GM19397 (cell line): Measurements from ENCODE around the gene COL5A1.

Source experiments
- ATAC-seq: cut with Tn5 transposase; IDR thresholded peaks from one replicate; pipeline ENCODE4 v1.9.1; 2021; ENCODE audit warnings: mild to moderate bottlenecking, moderate library complexity; ENCODE audit not compliant: unreplicated experiment

Gene COL5A1

DNA sequence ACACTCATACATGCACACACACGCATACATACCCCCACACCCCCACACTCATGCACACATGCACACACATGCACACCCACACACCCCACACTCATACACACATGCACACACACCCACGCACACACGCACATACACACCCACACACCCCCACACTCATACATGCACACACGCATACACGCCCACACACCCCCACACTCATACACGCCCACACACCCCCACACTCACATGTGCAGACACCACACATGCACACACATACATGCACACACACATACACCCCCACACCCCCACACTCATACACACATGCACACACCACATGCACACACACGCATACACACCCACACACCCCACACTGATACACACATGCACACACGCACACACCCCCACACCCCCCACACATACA is 118.3 kb downstream of the COL5A1 start:
- no peak for ATAC-seq

DNA sequence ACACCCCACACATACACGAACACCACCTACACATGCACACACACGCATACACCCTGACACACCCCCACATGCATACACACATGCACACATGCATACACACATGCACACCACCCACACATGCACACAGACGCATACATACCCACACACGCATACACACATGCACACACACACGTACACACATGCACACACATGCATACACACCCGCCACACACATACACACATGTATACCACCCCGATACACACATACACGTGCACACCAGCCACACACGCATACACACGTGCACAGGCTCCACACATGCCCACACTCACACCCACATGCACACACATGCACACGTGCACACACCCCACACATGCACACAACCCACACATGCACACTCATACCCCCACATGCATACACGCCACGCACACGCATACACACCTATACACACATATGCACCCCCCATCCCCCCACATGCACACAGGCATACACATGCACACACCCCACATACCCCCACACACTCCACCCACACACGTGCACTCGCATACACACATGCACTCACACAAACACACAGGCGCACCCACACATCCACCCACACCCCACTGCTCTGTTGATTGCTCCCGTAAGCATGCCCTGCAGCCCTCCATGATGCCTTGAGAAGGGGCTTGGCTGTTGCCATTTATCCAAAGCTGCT is 119.3 kb downstream of the COL5A1 start:
- ATAC-seq: no peak

DNA sequence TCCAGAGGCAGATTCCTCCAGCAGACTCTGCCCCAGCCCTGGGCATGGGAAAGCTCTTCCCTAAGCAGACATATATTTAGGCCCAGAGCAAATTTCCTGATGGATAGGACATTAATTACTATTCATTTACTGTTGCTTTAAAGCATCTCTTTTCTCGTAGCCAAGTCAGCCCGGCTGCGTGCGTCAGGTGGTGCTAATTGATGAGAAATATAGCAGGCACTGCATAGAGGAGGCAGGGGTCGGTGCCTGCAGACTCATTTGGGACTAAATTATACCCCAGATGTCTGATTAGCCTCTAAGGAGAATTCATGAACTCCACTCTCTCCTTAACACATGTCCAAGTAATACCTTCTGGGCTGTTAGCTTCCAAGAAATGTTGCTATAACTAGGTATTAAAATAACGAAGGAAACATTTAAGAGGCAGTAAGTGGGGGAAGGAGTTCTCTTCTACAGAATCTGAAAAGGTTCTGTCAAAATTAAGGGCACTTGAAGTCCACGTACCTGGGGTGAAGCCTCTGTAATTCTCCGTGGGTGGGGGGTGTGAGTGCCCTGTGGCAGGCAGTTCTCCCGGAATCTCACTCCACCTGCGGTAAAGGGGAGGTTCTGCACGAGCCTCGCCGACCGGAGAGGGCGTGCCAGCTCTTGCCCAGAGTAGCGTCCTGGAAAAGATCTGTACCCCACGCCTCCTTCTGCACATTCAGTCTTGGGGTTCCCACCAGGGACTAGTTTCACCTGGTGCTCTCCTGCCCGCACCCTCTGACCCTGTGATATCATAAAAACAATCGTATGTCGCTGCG is 123.1 kb downstream of the COL5A1 start:
- no peak for ATAC-seq

DNA sequence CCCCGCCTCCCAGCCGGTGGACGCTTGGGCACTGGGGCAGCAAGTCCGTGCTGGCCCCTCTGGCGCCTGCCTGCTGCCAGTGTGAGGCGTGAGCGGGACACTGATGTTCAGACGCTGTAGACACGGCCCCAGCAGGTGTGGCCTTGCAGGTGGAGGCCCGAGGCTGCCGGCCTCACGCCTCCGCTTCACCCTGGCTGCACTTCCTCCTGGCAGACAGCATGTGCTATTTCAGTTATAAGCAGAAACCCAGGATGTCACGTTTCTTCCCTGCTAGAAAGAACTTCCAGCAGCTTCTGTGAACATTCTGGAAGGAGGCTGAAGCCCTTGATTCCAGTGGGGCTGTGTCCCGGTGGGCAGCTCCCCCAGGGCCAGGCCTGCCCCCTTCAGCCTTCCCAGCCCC is 124.2 kb downstream of the COL5A1 start:
- no peak for ATAC-seq

DNA sequence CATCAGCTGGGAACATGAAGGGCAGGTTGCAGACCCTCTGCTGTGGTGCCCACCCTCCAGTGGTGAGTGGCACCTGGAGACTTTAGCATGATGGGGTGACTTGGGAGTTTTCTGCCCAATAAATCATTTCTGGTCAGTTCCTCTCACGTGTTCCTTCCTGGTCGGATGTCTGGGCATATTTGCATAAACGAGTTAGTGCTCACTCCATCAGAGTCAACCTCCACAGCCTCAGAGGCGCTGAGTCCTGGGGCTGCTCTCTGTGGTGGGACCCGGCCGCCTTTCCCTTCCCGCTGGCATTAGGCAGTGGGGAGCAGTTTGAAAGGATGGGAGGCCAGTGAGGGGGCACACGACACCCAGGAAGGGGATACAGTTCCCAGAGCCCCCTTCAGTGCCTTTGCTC is 125.0 kb downstream of the COL5A1 start:
- ATAC-seq: no peak

DNA sequence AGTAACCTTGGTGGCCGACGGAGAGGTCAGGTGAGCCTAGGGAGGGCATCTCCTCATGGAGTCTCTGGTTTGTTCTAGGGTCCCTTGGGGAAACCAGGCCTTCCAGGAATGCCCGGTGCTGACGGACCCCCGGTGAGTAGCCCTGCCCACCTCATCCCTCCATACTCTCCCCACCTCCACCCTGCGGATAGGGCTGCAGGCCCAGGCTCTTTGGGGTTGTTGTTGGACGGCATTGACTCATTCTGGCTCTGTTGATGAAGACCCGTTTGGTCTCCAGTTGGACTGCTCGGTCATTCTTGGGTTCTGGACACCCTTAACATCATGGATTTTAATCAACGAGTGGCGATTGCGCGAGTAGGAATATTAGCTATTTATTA is 126.7 kb downstream of the COL5A1 start:
- ATAC-seq: no peak

DNA sequence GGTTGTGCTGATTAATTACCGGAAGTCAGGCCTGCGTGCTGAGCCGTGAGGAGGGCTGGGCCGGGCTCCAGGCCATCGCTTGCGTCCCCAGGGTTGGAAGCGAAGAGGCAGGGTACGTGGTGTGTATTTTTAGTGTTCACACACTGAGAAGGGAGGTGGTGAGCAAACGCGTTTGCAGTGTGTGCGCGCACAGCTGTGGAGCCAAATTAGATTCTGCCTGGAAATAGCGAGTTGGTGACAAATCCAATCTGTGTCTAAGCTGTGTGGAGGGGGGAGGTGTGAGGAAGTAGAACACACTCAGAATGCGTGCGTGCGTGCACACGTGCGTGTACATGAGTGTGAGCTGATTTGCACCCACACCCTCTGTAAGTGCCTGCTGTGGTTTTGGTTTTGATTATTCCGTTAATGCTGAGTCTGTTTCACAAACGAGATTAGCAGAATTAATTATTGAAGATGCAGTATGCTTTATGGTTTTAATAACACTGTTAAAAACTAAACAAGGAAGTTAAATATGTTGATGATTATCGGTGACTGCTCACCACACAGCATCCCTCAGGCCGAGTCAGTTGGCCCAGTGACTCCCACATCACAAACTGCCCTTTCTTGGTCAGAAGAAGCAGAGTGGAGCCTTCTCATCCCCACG is 127.2 kb downstream of the COL5A1 start:
- ATAC-seq: no peak

DNA sequence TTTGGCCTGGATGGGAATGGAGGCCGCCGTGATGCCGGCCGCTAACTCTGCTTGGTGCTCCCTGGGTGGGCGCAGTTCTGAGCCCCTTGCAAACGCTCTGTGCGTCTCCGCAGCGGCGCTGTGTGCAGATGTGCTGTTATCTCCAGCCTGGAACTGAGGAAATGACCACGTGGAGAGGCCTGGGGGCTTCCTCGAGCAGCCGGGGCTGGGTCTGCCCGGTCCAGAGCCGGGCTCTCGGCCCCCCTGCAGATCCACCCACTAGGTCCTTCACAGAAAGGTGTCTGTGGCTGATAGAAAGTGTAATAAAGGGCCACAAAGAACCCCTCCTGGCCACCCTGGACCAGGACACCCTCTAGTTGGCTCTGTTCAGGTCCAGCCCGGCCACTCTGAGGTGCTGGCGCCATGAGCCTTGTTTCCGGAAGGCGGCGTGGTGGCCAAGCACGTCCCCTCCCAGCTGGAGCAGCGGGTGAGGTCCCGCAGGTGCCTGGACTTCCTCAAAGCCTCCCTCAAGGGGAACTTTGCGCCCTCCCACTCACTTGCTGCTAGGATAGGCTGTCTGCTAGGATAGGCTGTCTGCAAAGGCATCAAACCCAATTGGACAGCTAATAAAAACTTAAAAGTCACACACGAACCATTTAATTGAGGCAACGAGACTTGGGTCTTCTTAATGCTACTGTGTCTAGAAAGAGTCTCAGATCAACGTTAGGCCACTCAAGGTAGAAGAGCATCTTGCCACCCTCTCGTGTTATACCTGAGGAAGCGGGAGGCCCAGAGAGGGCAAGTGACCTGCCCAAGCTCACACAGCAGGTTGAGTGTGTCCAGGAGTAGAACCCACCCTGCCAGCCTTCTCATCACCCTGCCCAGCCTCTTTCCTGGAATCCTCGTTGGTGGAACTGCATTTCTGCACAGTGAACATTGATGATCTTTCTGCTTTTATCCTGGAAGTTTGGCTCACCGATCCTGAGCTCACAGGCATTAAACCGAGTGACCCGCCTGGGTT is 129.7 kb downstream of the COL5A1 start:
- no peak for ATAC-seq

DNA sequence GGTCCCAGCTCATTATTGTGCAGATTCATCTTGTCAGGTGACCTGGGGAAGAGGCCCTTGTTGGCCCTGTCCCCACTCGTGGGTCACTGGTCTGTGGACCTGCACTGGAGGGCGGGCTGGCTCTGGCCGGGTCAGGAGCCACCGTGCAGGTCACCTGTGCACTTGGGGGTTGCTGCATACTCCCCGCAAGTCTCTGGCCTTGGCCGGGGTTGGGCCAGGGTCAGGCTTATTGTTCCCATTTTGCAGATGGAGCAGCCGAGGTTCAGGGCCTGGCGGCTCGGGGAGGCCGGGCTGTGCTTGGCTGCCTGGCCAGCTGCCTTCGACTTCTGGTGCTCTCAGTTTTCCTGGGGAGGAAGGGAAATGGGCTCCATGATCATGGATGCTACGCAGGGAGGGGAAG is 130.7 kb downstream of the COL5A1 start:
- ATAC-seq: no peak

DNA sequence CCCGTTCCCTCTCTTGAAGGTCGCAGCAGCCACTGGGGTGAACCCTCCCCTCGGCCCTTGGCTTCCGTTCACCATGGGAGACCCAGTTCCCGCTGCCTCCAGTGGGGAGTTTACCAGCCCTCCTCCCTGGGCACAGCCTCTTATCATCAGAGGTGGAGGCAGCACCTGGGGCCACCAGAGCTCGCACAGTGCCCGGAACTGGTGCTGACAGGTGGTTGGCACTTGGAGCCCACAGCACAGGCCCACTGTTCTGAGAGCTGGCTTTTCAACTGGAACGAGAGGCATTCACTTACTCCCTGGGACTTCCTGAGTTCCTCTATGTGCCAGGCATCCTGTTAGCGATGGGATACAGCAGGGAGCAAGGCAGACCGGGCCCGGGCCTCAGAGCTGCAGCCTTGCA is 132.2 kb downstream of the COL5A1 start:
- ATAC-seq: no peak

DNA sequence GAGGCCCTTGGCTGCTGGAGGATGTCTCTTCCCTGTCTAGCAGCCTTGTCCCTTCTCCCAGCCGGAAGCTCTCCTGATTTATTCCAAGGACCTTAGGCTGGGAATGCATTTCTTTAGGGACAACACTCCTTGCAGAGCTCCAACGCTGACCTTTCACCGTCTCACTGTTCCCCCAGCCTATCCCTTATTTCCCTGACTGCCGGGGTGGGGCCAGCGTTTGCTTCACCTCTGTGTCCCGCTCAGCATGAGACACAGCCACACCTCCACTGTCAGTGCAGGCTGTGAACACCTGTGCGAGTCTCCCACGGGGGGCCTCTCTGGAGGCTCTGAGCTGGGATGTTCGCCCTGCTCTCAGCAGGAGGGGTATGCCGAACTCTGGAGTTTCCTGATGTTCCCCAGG is 132.8 kb downstream of the COL5A1 start:
- no peak for ATAC-seq

DNA sequence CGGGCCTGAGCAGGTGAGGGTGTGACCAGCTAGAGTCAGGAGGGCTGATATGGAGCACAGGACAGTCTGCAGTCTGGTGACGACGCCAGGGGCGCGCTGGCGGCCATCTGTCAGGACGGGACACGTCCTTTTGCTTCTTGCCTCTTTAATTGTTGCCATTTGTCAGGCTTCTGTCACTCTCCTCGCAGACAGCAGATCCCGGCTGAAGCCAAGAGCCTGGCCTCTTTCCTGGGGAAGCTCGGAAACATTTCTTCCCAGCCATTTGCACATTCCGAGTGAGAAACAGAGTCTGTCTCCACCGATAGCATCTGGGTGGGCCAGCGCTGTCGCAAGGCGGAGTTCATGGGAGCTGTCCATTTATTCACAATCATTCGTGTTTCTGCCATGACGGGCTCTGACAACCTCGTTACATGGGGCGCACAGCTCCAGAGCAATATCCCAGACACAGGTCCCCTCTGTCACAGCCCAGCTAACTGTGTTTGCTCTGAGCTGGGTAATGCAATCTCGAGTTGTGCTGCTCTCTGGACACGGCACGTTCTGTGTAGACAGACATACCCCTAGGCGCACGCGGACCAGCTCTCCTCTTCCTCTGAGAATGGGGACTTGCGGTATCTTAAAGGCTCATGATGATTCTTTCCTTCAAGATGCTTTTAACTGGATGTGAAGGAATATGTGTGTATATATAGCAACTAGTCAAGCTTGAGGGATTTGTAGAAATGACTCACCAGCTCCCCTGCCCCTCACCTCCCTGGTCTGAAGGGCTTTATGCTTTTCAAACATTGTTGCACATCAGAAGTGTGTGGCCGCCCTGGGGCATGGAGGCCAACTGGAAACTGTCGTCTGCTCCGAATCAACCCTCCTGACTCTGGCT is 133.7 kb downstream of the COL5A1 start:
- ATAC-seq: no peak

DNA sequence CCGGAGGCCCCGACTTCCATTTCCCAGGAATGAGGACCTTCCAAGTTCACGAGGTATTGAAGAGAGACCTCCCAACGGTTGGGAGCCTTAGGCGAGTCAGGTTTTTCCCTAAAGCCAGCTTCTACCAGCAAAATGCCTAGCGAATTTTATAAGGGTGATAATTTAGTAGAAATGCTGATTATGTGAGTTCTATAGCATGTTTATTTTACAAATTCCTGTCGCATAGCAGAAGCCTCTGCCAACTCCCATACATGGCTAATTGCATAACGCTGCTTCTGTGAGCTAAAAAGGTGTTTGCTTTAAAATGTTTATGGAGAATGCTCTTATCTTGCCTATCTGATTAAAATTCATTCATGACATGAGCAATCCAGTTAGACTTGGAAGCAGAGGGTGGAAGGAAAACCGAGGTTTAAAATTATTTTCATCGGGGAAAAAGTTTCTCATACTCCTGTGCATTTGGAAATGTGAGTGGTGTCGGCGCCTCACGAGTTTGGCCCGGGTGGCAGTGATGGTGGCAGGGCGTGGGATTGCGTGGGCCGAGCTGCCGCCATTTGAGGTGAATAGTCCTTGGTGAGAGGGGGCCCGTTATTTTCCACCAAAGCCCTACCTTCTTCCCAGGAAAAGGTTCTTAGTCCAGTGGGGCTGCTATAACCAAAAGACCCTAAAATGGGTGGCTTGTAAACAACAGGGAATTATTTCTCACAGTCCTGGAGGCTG is 134.6 kb downstream of the COL5A1 start:
- no peak for ATAC-seq

DNA sequence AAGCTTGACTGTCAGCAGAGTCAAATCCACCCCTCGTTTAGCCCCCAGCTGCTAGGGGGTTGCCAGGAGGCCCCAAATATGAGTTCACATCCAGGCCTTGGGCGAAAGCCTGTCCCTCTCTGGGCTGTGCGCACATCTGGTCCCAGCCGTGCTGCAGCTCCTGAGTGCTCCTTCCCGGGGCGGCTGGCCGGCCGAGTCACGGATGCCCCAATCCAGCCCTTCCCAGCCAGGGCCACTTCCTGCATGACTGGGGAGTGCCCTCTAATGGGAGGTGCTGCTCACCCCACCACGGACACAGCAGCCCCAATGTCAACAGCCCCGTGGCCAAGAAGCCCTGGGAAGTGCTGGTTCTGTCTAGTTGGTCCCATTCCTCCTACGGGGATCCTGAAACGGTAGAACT is 135.6 kb downstream of the COL5A1 start:
- ATAC-seq: no peak

DNA sequence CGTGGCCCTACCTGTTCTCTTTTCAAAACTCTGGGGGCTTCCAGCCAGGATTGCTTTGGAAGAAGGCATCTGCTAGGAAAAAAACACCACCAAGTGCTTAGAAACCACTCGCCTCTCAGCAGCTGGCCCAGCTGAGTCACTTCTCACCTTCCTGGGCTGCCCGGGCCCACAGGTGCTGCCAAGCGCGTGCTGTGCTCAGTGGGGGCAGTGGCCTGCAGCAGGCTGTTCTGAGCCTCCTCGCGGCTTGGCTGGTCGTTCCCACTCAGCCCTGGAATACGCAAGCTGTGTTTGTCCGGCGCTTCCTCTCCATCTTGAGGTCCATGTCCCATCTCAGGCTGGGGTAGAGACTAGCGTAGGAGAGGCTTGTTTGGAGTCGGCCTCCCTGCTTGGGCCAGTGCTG is 136.6 kb downstream of the COL5A1 start:
- ATAC-seq: no peak

DNA sequence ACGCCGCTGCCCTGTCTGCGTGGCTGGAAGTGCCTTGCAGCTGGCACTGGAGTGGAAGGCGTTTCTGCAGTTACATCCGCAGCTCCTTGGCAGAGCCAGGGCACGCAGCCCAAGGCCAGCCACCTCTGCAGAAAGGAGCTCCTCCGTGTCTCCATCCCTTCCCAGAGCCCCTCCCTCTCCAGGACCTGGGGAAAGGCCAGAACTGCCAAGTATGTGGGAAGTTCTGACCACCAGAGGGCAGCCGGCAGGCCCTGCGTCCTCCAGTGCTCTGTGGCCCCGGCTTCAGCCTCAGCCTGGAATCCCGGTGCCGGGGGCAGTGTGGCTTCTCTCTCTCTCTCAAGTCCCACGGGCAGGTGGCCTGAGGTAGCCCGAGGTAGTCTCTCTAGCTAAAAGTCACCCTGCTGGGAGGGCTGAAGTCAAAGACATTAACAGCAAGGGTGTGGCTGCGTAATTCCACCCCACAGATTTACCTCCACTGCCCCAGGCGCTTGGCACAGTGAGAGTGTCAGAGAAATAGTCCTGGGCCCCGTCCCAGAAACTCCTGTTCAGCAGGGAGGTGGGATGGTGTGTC is 137.3 kb downstream of the COL5A1 start:
- no peak for ATAC-seq

DNA sequence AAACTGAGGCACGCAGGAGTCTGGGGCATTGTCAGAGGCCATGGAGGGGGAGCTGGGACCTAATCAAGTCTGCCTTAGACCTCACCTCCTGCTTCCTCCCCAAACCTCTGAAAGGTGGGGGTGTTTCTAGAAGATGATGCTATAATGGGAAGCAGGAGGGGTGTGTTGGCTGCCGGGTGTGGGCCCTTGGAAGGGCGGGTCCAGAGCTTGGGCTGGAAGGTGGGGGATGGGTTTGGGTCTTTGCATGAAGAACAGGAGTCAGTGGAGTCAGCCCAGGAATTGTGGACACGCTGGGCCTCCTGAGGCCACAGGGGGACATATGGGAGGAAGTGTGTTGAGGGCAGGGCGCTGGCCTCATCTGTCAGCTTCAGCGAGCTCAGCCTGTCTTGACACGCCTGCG is 138.0 kb downstream of the COL5A1 start:
- no peak for ATAC-seq

DNA sequence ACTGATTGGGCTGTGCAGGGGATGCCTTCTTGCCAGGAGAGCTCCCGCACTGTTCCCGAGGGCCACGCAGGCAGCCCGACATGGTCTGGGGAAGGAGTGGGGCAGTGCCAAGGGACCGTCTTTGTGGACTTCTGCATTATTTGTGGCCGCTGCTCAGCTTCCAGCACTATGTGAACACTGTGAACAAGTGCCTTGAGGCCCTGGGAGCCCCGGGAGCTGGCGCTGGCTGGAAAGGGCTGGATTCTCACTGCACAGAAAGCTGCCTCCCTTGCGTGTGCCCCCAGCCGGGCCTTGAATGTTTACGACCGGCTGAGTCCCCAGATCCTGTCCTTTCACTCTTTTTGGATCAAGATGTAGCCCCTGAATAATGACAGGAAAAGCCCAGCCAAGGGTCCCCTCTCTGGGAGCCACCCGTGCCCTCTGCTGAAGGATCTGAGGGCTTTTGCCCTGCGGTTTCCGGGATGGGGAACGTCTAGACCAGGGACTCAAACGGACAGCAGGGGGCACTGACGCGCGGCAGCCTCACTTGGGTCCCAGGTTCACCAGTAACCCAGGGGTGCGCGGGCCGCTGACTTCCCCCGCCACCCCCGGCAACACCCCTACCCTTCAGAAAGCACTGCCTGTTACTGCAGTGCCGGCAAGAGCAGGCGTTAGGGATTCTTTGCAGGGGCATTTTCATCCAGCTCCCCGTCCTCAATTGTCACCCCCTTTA is 140.1 kb downstream of the COL5A1 start:
- ATAC-seq: no peak
